G401 (cell line): ENCODE results near the gene HDC. TPM values are rescaled to one million over a fixed set of nuclear protein-coding genes. Genes with fewer than 3 reads are reported as not detected.

Experiments
- DNase-seq: peaks from one replicate; pipeline ENCODE4 v3.0.0-alpha.2; 2015; ENCODE audit warnings: low spot score
- in situ Hi-C: cut with HindIII; loops from 2 replicates; pipeline ENCODE4 v1.10.0; 2016; ENCODE audit warnings: low sequenced_read_pairs, mixed read lengths
- total RNA-seq: library from RNA; depleted of rRNA; stranded (reverse); fragments of >200 nt; shearing (Covaris generic); gene quantifications from 2 replicates; pipeline ENCODE4 v1.2.3, GENCODE V29; 2014; rRNA removed

The HDC gene
- not detected in 2 replicates for total RNA-seq

GRCh38 chr15:50265620-50266019 lies at the start of gene HDC:
TSS of gene HDC (minus strand) at chr15:50265726. CDS start at chr15:50265623, 103 bp downstream.
- no peak for DNase-seq
- in situ Hi-C loops: no loop called here

GRCh38 chr15:50312636-50313035 lies 47.1 kb upstream of the HDC start:
- in situ Hi-C loops: no loop called here
- DNase-seq: no peak

GRCh38 chr15:50307799-50308198 lies 42.3 kb upstream of the HDC start:
- in situ Hi-C loops: no loop called here
- DNase-seq: no peak

- DNase-seq: no peak
- in situ Hi-C loops: no loop called here
Measured at GRCh38 chr15:50304836-50305235, 39.3 kb upstream of the HDC start.

- in situ Hi-C loops: no loop called here
- DNase-seq: no peak
Measured at GRCh38 chr15:50302581-50302980, 37.1 kb upstream of the HDC start.

GRCh38 chr15:50298340-50298739 lies 32.8 kb upstream of the HDC start:
- in situ Hi-C loops: no loop called here
- DNase-seq: no peak

GRCh38 chr15:50295966-50296365 lies 30.4 kb upstream of the HDC start:
- in situ Hi-C loops: no loop called here

GRCh38 chr15:50289749-50290148 lies 24.2 kb upstream of the HDC start:
- DNase-seq: no peak
- in situ Hi-C loops: no loop called here

More at GRCh38 chr15:50295966-50296365, 30.4 kb upstream of the HDC start:
- DNase-seq: no peak

- DNase-seq: no peak
- in situ Hi-C loops: no loop called here
Measured at GRCh38 chr15:50287324-50288116, 22.0 kb upstream of the HDC start.

GRCh38 chr15:50281427-50281826 lies 15.9 kb upstream of the HDC start:
- in situ Hi-C loops: no loop called here
- no peak for DNase-seq

- in situ Hi-C loops: no loop called here
- DNase-seq: no peak
Measured at GRCh38 chr15:50280271-50280670, 14.7 kb upstream of the HDC start.

GRCh38 chr15:50278496-50278895 lies 13.0 kb upstream of the HDC start:
- DNase-seq: no peak
- in situ Hi-C loops: no loop called here

- in situ Hi-C loops: no loop called here
- no peak for DNase-seq
Measured at GRCh38 chr15:50277370-50277769, 11.8 kb upstream of the HDC start.

- DNase-seq: no peak
- in situ Hi-C loops: no loop called here
Measured at GRCh38 chr15:50275908-50276307, 10.4 kb upstream of the HDC start.

- no peak for DNase-seq
- in situ Hi-C loops: no loop called here
Measured at GRCh38 chr15:50275091-50275490, 9.6 kb upstream of the HDC start.

- DNase-seq: no peak
- in situ Hi-C loops: no loop called here
Measured at GRCh38 chr15:50267577-50267976, 2.1 kb upstream of the HDC start.

GRCh38 chr15:50262533-50262932 lies 3.0 kb downstream of the HDC start:
- in situ Hi-C loops: no loop called here
- no peak for DNase-seq

- DNase-seq: no peak
- in situ Hi-C loops: no loop called here
Measured at GRCh38 chr15:50261981-50262380, 3.5 kb downstream of the HDC start.

GRCh38 chr15:50260969-50261496 lies 4.5 kb downstream of the HDC start:
- DNase-seq: no peak
- in situ Hi-C loops: no loop called here

- in situ Hi-C loops: no loop called here
- no peak for DNase-seq
Measured at GRCh38 chr15:50259276-50259675, 6.2 kb downstream of the HDC start.

GRCh38 chr15:50257924-50258323 lies 7.6 kb downstream of the HDC start:
- no peak for DNase-seq
- in situ Hi-C loops: no loop called here
